T-cell (primary cell): Measurements from ENCODE around the gene RFTN1. TPM values are rescaled to one million over a fixed set of nuclear protein-coding genes. Genes with fewer than 3 reads are reported as not detected.

Experiments used
- ATAC-seq, 4 experiments: fragments of 200-7000 bp in 3 of 4; fragments of 150-1000 bp in 1 of 4; cut with Tn5 transposase; replicated peaks in 1 of 4; 1 replicate in 3 of 4; 2 replicates in 1 of 4; pipeline ENCODE4 v1.10.0; 2021; ENCODE audit warnings: moderate library complexity in 3 of 4, mild to moderate bottlenecking in 2 of 4, moderate number of reproducible peaks in 1 of 4
- CTCF ChIA-PET, 2 donors: fragments of 300-600 bp; sonication (Branson Sonifier 250); formaldehyde crosslinking; loops; one replicate each; lab custom pipeline; 2022; ENCODE audit warnings: antibody characterized with exemption in 2 of 2; lab: Charles Lee
- POLR2A ChIA-PET, 2 donors: fragments of 300-600 bp; sonication (Branson Sonifier 250); formaldehyde crosslinking; loops; one replicate each; lab custom pipeline; 2022; ENCODE audit warnings: antibody characterized with exemption in 2 of 2; lab: Charles Lee
- DNase-seq, 35 experiments: peaks; one replicate each; pipeline versions ENCODE4 v3.0.0 to v3.0.0-alpha.2; 2013 to 2023
- H3K27ac ChIP-seq: one replicate; pipeline ENCODE4 v1.5.1; 2013; ENCODE audit warnings: low read length
- H3K27me3 ChIP-seq, 2 experiments: replicated peaks in 1 of 2; 1 replicate in 1 of 2; 2 replicates in 1 of 2; pipeline versions ENCODE4 v1.6.1 to v1.7.0; 2013; ENCODE audit warnings: low read length in 1 of 2, mixed read lengths in 1 of 2; ENCODE audit not compliant: control insufficient read depth in 2 of 2, insufficient read depth in 2 of 2; ENCODE audit errors: extremely low read depth in 1 of 2
- H3K36me3 ChIP-seq, 2 donors: 1 replicate in 1 of 2; 2 replicates in 1 of 2; pipeline versions ENCODE4 v1.6.1 to v1.7.0; 2013; ENCODE audit warnings: low read length in 1 of 2; ENCODE audit not compliant: control insufficient read depth in 2 of 2, insufficient read depth in 1 of 2; ENCODE audit errors: extremely low read depth in 1 of 2
- H3K4me1 ChIP-seq, 2 experiments: 1 replicate in 1 of 2; 2 replicates in 1 of 2; pipeline versions ENCODE4 v1.6.1 to v1.7.0; 2013; ENCODE audit warnings: low read length in 2 of 2, mixed read lengths in 1 of 2; ENCODE audit not compliant: insufficient read depth in 2 of 2, control insufficient read depth in 1 of 2; ENCODE audit errors: extremely low read depth in 1 of 2
- H3K4me3 ChIP-seq, 2 donors: 1 replicate in 1 of 2; 2 replicates in 1 of 2; pipeline versions ENCODE4 v1.5.1 to v1.7.0; 2013; ENCODE audit warnings: mild to moderate bottlenecking in 2 of 2, low read length in 1 of 2, moderate library complexity in 1 of 2; ENCODE audit not compliant: control insufficient read depth in 1 of 2; ENCODE audit errors: extremely low read depth in 1 of 2
- H3K9me3 ChIP-seq: 2 replicates; pipeline ENCODE4 v1.7.0; 2013
- H3K27ac Mint-ChIP-seq, 2 donors: one replicate each; pipeline ENCODE4 v1.8.0; 2020 to 2021; ENCODE audit warnings: mild to moderate bottlenecking in 2 of 2, mixed read lengths in 2 of 2
- H3K27me3 Mint-ChIP-seq, 2 donors: one replicate each; pipeline ENCODE4 v1.8.0; 2021 to 2022; ENCODE audit warnings: mixed read lengths in 2 of 2
- H3K36me3 Mint-ChIP-seq: one replicate; pipeline ENCODE4 v1.8.0; 2021; ENCODE audit warnings: mixed read lengths
- H3K4me1 Mint-ChIP-seq, 3 donors: one replicate each; pipeline ENCODE4 v1.8.0; 2020 to 2022; ENCODE audit warnings: mixed read lengths in 3 of 3, mild to moderate bottlenecking in 1 of 3
- H3K4me3 Mint-ChIP-seq, 3 donors: one replicate each; pipeline ENCODE4 v1.8.0; 2020 to 2022; ENCODE audit warnings: mild to moderate bottlenecking in 3 of 3, mixed read lengths in 3 of 3, moderate library complexity in 3 of 3
- H3K9me3 Mint-ChIP-seq, 3 donors: one replicate each; pipeline ENCODE4 v1.8.0; 2020 to 2022; ENCODE audit warnings: mixed read lengths in 3 of 3
- WGBS: methylation state at CpG from one replicate; pipeline ENCODE4 v1.1.5; 2013; ENCODE audit warnings: missing lambda C conversion rate; ENCODE audit not compliant: insufficient coverage; 5-methylcytosine and 5-hydroxymethylcytosine counted together
- total RNA-seq, 35 experiments: library from RNA in 6 of 35; stranded (reverse) in 6 of 35; fragments of 120-200 nt in 1 of 35; gene quantifications; one replicate each; pipeline versions ENCODE4 v1.2.1 to v1.2.4 and lab custom pipeline; 2013 to 2026

The RFTN1 gene
- total RNA-seq, 5 donors from 2014 or later (not counting 1 experiment from before 2014, with no cell fraction given) = 55.5 to 73.4 (median 70.7) TPM

DNA sequence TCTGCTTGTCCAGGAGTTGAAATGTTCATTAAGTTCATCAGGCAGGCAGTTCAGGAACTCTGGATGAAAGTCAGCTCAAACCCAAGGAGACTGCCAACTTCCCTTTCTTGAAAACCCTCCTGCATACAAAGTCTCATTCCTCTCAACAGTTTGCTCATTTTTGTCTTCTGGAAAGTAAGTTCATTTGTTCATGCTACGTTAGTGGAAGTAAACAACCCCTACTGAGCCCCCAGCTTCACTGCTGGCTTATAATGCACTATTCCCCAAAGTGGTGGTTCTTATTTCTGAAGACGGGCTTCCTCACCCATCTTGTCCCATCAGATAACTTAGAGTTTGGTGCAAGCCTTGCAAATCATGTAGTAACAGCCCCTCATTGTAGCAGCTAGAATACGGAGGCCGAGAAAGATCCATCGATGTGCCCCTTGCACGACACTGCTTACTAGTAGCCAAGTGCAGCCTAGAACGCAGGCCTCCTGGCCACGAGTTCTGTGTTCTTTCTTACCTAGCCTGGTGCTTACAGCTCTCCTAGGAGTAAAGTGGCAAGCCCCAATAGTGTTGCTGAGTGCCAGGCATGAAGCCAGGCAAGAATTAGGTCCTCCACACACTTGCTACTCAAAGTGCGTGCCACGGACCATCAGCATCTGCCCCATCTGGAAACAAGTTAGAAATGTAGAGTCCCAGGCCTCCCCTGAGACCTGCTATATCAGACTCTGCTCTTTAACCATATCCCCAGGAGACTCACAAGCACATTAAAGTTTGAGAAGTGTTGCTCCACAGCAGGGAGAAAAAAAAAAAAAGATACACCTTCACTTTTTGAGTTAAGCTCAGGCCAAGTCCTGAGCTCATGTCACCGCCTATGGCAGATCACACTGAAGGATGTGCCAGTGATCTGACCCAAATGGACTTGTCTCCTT is 82.5 kb downstream of the RFTN1 start:
- Mint-ChIP-seq H3K9me3 (no peaks in the 10 kb centered on the region), H3K4me3 (no peak overlapping the region), H3K4me1 (peaks cover 14 to 29% (median 28%) of the 10 kb centered on the region in 3 donors), H3K27ac (no peak overlapping the region), H3K27me3 (no peaks in the 10 kb centered on the region), H3K36me3 (peaks cover 74% of the 10 kb centered on the region)
- ATAC-seq (no peak), DNase-seq (no peak)
- 94% methylated on average over 11 of the region's 11 CpGs for WGBS
- Histone ChIP-seq H3K4me1 (no peaks in the 10 kb centered on the region), H3K9me3 (no peaks in the 10 kb centered on the region), H3K27me3 (no peaks in the 10 kb centered on the region), H3K36me3 (peaks cover 0 to 28% of the 10 kb centered on the region in 2 donors), H3K27ac (no peak overlapping the region), H3K4me3 (no peak overlapping the region)
- ChIA-PET POLR2A (interaction anchor here in 1 of 2 donors (0.6 kb wide), 1 partner anchor 21 kb away, joined by 4 read pairs; no protein-coding TSS in a partner anchor), CTCF (no interaction called here)

DNA sequence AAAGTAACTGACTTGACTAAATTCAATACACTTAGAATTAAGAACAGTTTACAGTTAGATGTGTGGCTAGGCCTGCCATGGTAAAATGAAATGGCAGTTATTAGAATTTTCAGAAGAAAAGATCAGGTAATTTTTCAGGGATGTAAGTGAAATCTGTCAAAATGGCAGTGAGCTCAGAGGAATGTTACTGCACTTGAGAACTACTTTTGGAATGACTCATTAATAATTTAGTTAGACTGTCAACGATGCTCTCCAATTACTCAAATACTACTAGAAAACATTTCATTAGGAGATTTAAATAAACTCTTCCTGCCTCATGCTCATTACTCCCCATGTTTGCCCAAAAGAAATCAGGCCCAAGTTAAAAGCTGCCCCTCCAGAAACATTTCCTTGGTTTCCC is 84.4 kb downstream of the RFTN1 start:
- WGBS = no CpG with 5 or more reads among the region's 1 CpG

DNA sequence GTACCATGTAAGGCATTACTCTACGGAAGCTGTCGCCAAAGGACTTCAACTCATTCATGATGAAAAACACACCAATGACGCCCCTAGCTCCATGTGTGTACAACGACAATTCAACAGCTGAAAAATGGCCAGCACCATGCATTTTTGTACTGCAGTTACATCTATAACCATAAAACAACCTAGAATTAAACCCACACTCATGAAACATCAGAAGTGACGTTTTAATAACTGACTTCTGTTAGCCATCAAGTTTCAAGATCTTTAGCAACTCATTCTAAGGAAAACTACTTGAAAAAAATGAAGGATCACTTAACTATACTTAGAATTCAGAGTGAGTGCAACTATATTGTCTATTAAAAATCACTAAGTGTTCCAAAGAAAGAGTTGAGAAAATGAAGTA is 84.9 kb downstream of the RFTN1 start:
- Histone ChIP-seq H3K36me3 (peaks cover 0 to 25% of the 10 kb centered on the region in 2 donors), H3K9me3 (no peaks in the 10 kb centered on the region), H3K4me1 (no peaks in the 10 kb centered on the region), H3K4me3 (no peak overlapping the region), H3K27ac (no peak overlapping the region), H3K27me3 (no peaks in the 10 kb centered on the region)
- ATAC-seq = no peak
- no peak for DNase-seq
- 94% methylated on average over 3 of the region's 5 CpGs for WGBS
- CTCF ChIA-PET = interaction anchor here in 1 of 2 donors (0.6 kb wide), 1 partner anchor 58 kb away, joined by 4 read pairs; no protein-coding TSS in a partner anchor
- H3K27me3 Mint-ChIP-seq = no peaks in the 10 kb centered on the region
- peaks cover 74% of the 10 kb centered on the region for H3K36me3 Mint-ChIP-seq
- no peaks in the 10 kb centered on the region for H3K9me3 Mint-ChIP-seq
- no peak overlapping the region for H3K4me3 Mint-ChIP-seq
- POLR2A ChIA-PET = interaction anchor here in 1 of 2 donors (0.7 kb wide), 1 partner anchor 19 kb away, joined by 4 read pairs; no protein-coding TSS in a partner anchor
- H3K27ac Mint-ChIP-seq = no peak overlapping the region
- peaks cover 14 to 38% (median 36%) of the 10 kb centered on the region in 3 donors for H3K4me1 Mint-ChIP-seq

More for the DNA sequence above, 84.4 kb downstream of the RFTN1 start:
- Mint-ChIP-seq H3K36me3 (peaks cover 79% of the 10 kb centered on the region), H3K27me3 (no peaks in the 10 kb centered on the region), H3K27ac (no peak overlapping the region), H3K9me3 (no peaks in the 10 kb centered on the region), H3K4me3 (no peak overlapping the region), H3K4me1 (peaks cover 14 to 37% (median 35%) of the 10 kb centered on the region in 3 donors)
- H3K9me3 ChIP-seq = no peaks in the 10 kb centered on the region
- H3K27me3 ChIP-seq = no peaks in the 10 kb centered on the region
- peaks cover 0 to 28% of the 10 kb centered on the region in 2 donors for H3K36me3 ChIP-seq
- no peaks in the 10 kb centered on the region for H3K4me1 ChIP-seq
- no peak overlapping the region for H3K4me3 ChIP-seq
- ChIA-PET POLR2A (interaction anchor here in 1 of 2 donors (0.7 kb wide), 1 partner anchor 19 kb away, joined by 4 read pairs; no protein-coding TSS in a partner anchor), CTCF (interaction anchor here in 1 of 2 donors (0.6 kb wide), 1 partner anchor 57 kb away, joined by 4 read pairs; no protein-coding TSS in a partner anchor)
- H3K27ac ChIP-seq = no peak overlapping the region
- DNase-seq = no peak
- no peak for ATAC-seq

DNA sequence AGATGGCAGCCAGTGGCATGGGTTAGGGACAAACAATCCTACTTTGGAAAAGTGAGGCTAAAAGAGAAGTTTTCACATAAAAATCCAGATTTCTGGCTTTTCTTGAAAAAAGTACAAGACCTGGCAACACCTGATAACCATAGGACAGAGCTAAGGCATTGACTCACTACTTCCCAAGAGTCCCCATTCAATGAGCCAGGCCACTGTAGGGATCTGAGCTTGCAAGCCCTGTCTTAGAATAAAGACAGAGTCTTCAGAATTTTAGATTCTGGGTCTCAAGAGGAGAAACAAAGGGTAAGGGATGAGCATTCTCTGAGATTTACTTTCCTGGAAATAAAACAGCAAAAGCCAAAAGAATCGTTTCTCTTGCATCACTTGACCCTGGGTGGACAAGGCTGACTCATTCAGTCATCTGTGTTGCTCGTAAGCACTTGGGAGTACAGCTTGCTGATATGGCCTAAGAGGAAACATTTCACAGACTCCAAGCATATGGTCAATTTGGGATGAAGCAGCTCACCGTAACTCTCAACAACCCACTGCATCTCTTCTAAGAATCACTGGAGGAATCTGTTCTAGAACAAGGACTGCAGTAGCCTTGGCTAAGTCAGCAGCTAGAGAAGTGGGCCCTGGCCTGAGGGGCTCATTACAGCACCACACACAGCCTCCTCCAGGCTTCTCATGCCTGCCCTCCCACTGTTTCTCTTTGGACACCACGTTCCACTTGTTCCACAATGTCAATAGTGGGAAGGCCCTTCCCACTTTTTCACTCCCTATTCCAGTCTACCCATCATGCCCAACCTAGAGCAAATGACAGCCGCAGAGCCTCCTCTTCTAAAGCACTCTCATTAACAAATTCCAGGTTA is 86.2 kb downstream of the RFTN1 start:
- Mint-ChIP-seq H3K27me3 (no peaks in the 10 kb centered on the region), H3K27ac (no peak overlapping the region), H3K4me1 (peaks cover 13 to 36% (median 29%) of the 10 kb centered on the region in 3 donors), H3K9me3 (no peaks in the 10 kb centered on the region), H3K36me3 (peaks cover 62% of the 10 kb centered on the region), H3K4me3 (no peak overlapping the region)
- ATAC-seq (no peak), DNase-seq (no peak)
- peaks cover 0 to 15% of the 10 kb centered on the region in 2 donors for H3K36me3 ChIP-seq
- ChIA-PET CTCF (no interaction called here), POLR2A (no interaction called here)
- WGBS = 96% methylated on average over 3 of the region's 5 CpGs
- no peak overlapping the region for H3K27ac ChIP-seq
- no peaks in the 10 kb centered on the region for H3K4me1 ChIP-seq
- no peaks in the 10 kb centered on the region for H3K27me3 ChIP-seq
- no peaks in the 10 kb centered on the region for H3K9me3 ChIP-seq
- H3K4me3 ChIP-seq = no peak overlapping the region

DNA sequence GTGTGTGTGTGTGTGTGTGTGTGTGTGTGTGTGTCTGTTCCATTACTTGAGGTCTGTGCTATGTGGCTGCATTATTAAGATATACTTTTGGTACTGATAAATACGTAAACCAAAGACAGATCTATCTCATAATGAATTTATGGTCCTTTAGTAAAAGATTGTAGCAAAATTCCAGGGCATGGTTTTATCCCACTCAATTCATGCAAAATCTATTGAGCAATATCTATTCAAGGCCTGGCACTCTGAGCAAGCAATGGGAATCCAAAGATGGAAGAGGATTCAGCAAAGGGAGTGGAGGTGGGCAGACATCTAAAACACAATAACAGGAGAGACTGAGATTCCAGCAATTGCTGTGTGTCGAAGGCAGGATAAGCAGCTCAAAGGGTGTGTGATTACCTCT is 86.8 kb downstream of the RFTN1 start:
- Mint-ChIP-seq H3K27ac (no peak overlapping the region), H3K36me3 (peaks cover 55% of the 10 kb centered on the region), H3K9me3 (no peaks in the 10 kb centered on the region), H3K4me3 (no peak overlapping the region), H3K27me3 (no peaks in the 10 kb centered on the region), H3K4me1 (peaks cover 18 to 36% (median 28%) of the 10 kb centered on the region in 3 donors)
- WGBS = no CpG with 5 or more reads among the region's 2 CpGs
- H3K4me1 ChIP-seq = no peaks in the 10 kb centered on the region
- no peak overlapping the region for H3K27ac ChIP-seq
- POLR2A ChIA-PET = no interaction called here
- ATAC-seq (no peak), DNase-seq (no peak)
- H3K4me3 ChIP-seq = no peak overlapping the region
- no peaks in the 10 kb centered on the region for H3K9me3 ChIP-seq
- peaks cover 0 to 9% of the 10 kb centered on the region in 2 donors for H3K36me3 ChIP-seq
- CTCF ChIA-PET = no interaction called here
- no peaks in the 10 kb centered on the region for H3K27me3 ChIP-seq

DNA sequence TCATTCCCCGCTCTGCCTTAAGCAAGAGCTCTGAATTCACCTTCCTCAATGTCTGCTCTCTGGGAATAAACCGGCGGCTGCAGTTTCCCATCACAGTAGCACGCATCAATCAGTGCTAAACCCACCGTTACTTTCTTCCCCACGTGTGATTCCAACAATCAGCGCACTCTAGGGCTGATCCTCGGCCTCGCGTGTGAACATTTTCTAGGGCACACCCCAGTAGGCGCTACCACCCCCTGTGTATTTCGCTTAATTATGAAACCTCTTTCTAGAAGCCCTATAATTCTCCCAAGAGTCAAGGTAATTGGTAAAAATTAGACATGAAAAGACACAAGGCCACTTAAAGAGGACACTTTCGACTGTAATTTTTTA is 87.5 kb downstream of the RFTN1 start:
- Histone ChIP-seq H3K9me3 (no peaks in the 10 kb centered on the region), H3K36me3 (peaks cover 0 to 4% of the 10 kb centered on the region in 2 donors), H3K4me3 (no peak overlapping the region), H3K4me1 (no peaks in the 10 kb centered on the region), H3K27ac (no peak overlapping the region), H3K27me3 (no peaks in the 10 kb centered on the region)
- Mint-ChIP-seq H3K4me3 (no peak overlapping the region), H3K27me3 (no peaks in the 10 kb centered on the region), H3K36me3 (peaks cover 50% of the 10 kb centered on the region), H3K4me1 (peaks cover 21 to 37% (median 28%) of the 10 kb centered on the region in 3 donors), H3K27ac (no peak overlapping the region), H3K9me3 (no peaks in the 10 kb centered on the region)
- ChIA-PET POLR2A (no interaction called here), CTCF (interaction anchor here in 1 of 2 donors (0.7 kb wide), 1 partner anchor 14 kb away, joined by 3 read pairs; no protein-coding TSS in a partner anchor)
- ATAC-seq = no peak
- DNase-seq = no peak
- 91% methylated on average over 7 of the region's 13 CpGs for WGBS
